Gastrocnemius medialis (tissue), 4 donors: Measurements from ENCODE around the gene ELF3.

Experiments
- POLR2A ChIP-seq, 2 donors: fragments of 450-650 bp; IDR thresholded peaks; one replicate each; pipeline ENCODE4 v1.6.1; 2017; ENCODE audit warnings: antibody characterized with exemption in 2 of 2, mild to moderate bottlenecking in 2 of 2, moderate library complexity in 2 of 2
- TF ChIP-seq, protein P1 (sequence below), 5 experiments: fragments of 450-650 bp in 3 of 5; fragments of 200-600 bp in 2 of 5; sonication (generic) in 2 of 5; IDR thresholded peaks in 4 of 5; conservative IDR thresholded peaks in 1 of 5; 1 replicate in 4 of 5; 2 replicates in 1 of 5; pipeline ENCODE4 v1.5.1; 2016 to 2019; ENCODE audit warnings: antibody characterized with exemption in 5 of 5, mild to moderate bottlenecking in 3 of 5, moderate library complexity in 3 of 5

DNA sequence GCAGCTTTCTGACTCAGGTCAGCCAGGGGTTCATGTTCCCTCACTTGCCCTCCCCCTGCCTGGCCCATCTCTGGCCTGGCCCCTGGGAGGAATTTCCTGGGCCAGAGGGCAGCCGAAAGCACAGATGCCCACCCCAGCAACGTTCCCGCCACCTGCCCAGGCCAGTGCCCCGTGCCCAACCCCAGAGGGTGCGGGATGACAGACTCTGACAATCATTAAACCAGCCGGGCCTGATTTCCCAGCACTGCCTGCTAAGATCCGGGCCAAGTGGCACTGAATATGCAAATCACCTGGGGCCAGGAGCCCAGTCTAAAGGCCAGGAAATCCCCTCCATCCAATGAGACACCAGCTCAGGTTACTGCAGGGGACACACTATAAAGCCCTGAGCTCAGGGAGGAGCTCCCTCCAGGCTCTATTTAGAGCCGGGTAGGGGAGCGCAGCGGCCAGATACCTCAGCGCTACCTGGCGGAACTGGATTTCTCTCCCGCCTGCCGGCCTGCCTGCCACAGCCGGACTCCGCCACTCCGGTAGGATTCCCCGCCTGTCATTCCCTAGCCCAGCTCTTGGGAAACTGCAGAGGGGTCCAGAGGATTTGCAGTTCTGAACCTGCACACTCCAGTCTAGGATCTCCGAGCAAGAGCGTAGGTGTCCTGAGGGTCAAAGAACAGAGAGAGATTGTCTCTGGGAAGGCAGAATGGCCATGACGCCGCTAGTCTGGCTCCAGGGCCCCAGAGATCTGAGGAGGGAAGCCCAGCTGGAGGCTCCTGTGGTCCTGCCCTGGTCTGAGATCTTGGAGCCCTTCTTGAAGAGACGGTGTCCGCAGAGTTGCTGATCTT is at the start of gene ELF3:
- no peak for TF ChIP-seq POLR2A (IDR thresholded peaks at IDR 0.05)
- TF ChIP-seq, protein P1, sequence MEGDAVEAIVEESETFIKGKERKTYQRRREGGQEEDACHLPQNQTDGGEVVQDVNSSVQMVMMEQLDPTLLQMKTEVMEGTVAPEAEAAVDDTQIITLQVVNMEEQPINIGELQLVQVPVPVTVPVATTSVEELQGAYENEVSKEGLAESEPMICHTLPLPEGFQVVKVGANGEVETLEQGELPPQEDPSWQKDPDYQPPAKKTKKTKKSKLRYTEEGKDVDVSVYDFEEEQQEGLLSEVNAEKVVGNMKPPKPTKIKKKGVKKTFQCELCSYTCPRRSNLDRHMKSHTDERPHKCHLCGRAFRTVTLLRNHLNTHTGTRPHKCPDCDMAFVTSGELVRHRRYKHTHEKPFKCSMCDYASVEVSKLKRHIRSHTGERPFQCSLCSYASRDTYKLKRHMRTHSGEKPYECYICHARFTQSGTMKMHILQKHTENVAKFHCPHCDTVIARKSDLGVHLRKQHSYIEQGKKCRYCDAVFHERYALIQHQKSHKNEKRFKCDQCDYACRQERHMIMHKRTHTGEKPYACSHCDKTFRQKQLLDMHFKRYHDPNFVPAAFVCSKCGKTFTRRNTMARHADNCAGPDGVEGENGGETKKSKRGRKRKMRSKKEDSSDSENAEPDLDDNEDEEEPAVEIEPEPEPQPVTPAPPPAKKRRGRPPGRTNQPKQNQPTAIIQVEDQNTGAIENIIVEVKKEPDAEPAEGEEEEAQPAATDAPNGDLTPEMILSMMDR (IDR thresholded peaks at IDR 0.05 in 4 of 5, conservative IDR thresholded peaks at IDR 0.05 in 1 of 5): no peak
